IPS-11a (cell line): ENCODE measurements around the gene ZNRF3.

ENCODE experiments used
- H3K4me3 ChIP-seq: one replicate; pipeline ENCODE4 v1.5.1; 2013; ENCODE audit warnings: low read depth, low read length, control low read depth

ZNRF3 gene

GRCh38 chr22:28950617-28951411, 67.4 kb downstream of the ZNRF3 start:
- H3K4me3 ChIP-seq, result no peak overlapping the region

DNA sequence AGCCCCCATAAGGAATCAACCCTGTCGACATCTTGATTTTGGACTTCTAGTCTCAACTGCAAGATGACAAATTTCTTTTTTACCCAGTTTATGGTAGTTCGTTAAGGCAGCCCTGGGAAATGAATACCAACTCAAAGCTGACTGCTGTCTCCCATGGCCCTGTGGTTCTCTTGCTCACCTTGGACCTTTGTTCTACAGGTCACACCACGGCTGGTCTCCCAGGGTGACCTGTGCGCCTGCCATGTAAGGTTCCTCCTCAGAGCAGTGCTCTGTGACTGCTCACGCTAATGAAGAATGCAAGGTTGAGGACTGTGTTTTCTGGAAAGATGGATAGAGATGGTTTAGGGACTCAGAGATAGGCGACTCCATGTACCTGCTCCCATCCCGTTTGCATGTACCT, 68.2 kb downstream of the ZNRF3 start:
- H3K4me3 ChIP-seq, result no peak overlapping the region

DNA sequence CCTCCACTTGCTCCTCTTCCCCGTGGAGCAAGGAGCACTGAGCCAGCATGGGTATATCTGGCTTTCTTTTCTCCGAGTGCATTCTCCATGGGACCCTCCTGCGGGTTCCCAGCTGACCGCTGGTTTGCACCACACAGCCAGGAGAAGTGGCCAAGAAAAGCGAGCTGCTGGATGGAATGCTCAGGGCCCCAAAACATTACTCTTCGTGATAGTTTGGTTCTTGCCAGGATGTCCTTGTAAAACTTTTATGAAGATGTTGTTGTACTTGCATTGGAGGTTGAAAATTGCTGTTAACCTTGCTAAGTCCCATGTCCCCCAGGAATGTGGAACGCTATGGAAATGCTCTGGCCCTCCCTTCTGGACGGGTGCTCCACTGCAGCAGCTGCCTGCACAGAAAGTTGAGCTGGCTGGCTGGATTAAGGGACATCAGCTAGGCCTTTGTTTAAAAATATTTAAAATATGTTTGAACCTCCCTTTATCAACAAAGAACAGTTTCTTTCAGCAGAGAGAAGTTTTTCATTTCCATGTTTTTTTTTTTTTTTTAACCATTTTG, 68.7 kb downstream of the ZNRF3 start:
- H3K4me3 ChIP-seq, result no peak overlapping the region

- no peak overlapping the region for H3K4me3 ChIP-seq
Observed at GRCh38 chr22:28952857-28953256, 69.5 kb downstream of the ZNRF3 start.

DNA sequence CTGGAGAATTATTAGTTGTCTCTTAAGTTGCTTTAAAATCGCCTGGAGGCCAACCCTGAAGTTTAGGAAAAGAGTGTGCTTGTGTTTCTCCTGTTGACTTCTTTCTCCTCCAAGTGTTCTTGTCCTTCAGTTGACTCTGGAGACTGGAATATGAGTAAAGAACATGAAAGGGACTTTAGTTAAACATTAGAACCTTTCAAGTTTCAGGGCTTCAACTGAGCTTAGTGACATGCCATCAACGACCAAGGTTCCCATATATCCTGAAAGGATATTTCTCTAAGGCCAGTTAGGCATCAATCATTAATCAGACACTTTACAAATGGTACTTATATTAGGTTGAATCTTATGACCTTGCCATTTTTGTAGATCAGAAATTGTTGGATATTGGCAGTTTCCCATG, 70.0 kb downstream of the ZNRF3 start:
- no peak overlapping the region for H3K4me3 ChIP-seq

DNA sequence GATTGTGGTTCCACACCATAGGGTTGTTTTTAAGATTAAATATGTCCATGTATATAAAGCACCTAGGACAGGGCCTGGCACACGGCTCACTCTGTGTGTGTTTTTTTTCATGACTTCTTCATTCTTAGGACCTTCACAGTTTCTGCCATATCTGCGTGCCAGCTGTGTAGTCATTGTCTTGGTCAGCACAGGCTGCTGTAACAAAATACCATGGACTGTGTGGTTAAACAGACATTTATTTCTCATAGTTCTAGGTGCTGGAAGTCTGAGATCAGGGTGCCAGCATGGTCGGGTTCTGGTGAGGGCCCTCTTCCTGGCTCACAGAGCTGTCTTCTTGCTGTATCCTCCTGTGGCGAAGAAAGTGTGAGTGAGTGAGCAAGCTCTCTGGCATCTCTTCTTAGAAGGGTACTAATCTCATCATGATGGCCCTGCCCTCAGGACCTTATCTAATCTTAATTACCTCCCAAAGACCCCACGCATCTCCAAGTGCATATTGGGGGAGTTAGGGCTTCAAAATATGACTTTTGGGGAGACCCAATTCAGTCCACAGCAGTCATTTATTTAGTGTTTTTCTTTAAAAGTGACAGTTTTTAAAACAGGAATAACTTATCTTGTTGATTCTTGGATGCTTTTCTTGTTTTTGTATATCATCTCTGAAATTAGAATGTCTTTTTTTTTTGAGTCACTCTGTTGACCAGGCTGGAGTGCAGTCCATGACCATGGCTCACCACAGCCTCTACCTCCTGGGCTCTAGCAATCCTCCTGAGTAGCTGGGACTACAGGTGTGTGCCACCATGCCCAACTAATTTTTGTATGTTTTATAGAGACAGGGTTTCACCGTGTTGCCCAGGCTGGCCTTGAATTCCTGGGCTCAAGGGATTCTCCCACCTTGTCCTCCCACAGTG, 70.9 kb downstream of the ZNRF3 start:
- H3K4me3 ChIP-seq, result no peak overlapping the region

GRCh38 chr22:28955817-28956216, 72.4 kb downstream of the ZNRF3 start:
- H3K4me3 ChIP-seq, result no peak overlapping the region

- no peak overlapping the region for H3K4me3 ChIP-seq
Observed at GRCh38 chr22:28956506-28956905, 73.1 kb downstream of the ZNRF3 start.

GRCh38 chr22:28958611-28959010, 75.2 kb downstream of the ZNRF3 start:
- no peak overlapping the region for H3K4me3 ChIP-seq

DNA sequence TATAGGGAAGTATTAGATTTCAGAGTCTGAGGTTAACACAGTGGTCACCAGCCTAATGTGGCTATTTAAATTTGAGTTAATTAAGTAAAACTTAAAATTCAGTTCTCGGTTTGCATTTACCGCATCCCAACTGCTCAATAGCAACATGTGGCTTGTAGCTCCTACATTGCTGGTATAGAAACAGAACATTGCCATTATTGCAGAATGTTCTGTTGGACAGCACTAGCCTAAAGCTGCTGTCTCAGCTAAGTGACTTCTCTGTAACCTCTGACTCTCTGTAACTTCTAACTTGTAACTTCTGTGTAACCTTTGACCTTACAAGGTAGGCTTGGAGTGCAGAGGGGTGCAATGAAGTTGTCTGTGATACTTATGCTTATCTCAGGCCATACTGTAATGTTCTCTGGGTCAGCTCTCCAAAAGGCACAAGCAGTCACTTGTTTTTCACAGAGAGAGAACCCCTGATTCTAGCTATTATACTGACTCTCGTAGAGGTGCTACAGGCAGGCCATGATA, 78.7 kb downstream of the ZNRF3 start:
- no peak overlapping the region for H3K4me3 ChIP-seq

DNA sequence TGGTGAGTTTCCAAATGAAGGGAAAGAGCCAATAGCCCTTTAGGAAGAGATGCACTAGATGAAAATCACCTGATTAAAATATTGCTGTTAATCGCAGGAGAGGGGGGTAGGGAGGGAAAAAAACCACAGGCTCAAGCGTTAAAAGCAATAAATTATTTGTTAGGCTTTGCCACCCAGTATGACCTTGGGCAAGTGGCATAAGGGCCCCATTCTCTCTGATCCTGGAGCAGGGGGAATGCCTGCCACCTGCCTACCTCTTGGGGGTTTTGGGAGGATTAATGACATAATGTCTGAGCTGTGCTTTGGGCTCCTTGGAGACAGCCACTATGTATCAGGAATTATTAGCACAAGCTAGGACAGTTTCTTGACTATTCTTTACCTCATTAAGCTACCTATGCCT, 80.0 kb downstream of the ZNRF3 start:
- H3K4me3 ChIP-seq, result no peak overlapping the region

DNA sequence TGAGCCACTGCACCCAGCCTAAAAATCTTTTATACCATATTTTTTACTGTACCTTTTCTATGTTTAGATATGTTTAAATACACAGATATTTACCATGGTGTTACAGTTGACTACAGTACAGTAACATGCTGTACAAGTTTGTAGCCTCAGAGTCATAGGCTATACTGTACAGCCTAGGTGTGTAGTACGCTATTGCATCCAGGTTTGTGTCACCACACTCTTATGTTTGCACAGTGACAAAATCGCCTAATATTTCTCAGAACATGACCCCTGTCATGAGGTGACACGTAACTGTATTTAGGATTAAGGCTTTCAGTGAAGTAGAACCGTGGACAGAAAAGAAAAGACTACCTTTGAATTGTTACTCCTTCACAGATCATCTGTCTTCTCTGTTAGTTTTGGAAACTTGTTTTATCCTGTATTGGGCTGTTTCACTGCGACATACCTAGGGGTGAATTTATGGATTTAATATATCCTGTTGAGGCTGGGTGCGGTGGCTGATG, 83.8 kb downstream of the ZNRF3 start:
- no peak overlapping the region for H3K4me3 ChIP-seq

- no peak overlapping the region for H3K4me3 ChIP-seq
Observed at GRCh38 chr22:28967969-28968368, 84.6 kb downstream of the ZNRF3 start.

DNA sequence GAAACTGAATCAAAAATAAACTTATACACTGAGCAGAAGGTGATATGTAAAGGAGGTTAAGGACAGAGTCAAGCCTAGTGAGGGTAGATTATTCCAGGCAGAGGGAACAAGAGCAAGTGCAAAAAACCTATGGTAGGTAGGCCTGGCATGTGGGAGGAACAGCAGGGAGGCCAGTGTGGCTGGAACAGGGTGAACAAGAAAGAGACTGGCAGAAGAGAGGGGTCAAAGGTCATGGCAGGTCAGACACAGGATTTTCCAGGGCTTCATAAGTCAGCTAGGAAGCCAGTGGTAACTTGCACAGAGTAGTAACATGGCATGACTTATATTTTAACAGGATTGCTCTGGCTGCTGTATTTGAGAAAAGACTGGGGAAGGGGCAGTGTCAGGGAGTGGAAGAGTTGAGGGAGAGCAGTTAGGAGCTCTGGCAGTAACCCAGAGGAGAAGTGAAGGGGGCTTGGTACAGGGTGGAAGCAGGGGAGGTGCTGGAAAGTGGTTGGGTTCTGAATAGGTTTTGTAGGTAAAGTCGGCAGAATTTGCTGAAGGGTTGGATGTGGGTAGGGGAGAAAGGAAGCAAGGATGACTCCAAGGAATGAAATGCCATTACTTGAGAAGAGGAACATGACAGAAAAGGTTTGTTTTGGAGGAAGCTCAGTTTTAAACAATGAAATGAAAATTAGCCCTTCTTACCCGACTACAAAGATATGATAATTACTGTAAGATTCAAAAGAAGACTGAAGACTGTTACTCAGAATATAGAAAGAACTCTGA, 86.2 kb downstream of the ZNRF3 start:
- no peak overlapping the region for H3K4me3 ChIP-seq

DNA sequence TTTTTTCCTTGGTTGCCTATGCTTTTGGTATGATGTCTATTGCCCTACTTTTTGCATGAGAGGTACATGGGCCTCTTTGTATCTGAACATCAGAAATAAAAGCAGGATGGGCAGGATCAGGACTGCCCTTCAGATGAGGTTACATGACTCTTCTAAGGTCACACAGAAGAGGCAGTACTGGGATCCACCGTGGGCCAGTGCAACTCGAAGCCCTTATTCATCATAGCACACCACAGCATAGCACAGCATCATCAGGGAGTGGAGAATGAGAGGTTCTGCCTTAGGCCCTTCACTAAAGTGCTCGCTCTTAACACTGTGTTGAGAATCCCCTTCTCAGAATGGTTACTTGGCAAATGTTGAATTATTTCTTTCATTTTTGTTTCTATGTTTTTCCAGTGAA, 90.0 kb downstream of the ZNRF3 start:
- no peak overlapping the region for H3K4me3 ChIP-seq

GRCh38 chr22:28977060-28977459, 93.7 kb downstream of the ZNRF3 start:
- no peak overlapping the region for H3K4me3 ChIP-seq

DNA sequence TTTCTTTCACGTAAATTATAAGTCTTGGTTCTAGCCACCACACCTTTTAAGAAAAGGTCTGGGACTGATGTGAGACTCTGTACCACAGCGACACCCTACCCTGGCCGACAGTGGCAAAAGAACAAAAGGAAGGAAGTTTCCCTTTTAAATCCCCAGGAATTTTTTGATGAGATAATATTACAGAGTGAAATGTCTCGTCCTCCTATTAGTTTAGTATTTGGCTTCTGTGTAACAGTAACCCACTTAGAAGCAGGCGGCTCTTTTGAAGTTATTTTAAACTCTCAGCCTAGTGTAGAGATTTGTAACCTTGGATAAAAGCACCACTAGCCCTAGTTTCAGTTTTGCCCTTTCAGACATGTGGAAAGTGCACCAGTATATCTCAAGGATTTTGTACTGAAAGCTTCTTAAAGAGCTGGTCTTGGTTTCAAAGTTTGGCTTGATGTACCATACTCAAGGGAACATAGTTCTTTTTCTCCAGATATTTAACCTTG, 94.2 kb downstream of the ZNRF3 start:
- H3K4me3 ChIP-seq, result no peak overlapping the region

- no peak overlapping the region for H3K4me3 ChIP-seq
Observed at GRCh38 chr22:28978158-28978557, 94.8 kb downstream of the ZNRF3 start.

- no peak overlapping the region for H3K4me3 ChIP-seq
Observed at GRCh38 chr22:28978863-28979796, 95.8 kb downstream of the ZNRF3 start.
